Psoas muscle (tissue), 8 donors: Measurements from ENCODE around the gene PPT2. TPM values are rescaled to one million over a fixed set of nuclear protein-coding genes. Genes with fewer than 3 reads are reported as not detected.
"Not testable (repeated sequence)": the region's sequence is repeated elsewhere in the genome, so short reads cannot be mapped to it uniquely, and the experiment has no call there.

Experiments used
- ATAC-seq, 4 donors: fragments of 200-7000 bp; cut with Tn5 transposase; one replicate each; pipeline ENCODE4 v1.9.1; 2020; ENCODE audit warnings: moderate library complexity in 3 of 4, mild to moderate bottlenecking in 2 of 4
- DNase-seq, 2 donors: peaks; one replicate each; pipeline ENCODE4 v3.0.0-alpha.2; 2020
- H3K27ac ChIP-seq: fragments of 200-600 bp; one replicate; pipeline ENCODE4 v1.8.0; 2022
- H3K27me3 ChIP-seq, 3 donors: fragments of 200-600 bp in 1 of 3; one replicate each; pipeline versions ENCODE4 v1.6.1 to v1.8.0; 2013 to 2022; ENCODE audit warnings: low read length in 2 of 3, mild to moderate bottlenecking in 2 of 3, moderate library complexity in 1 of 3; ENCODE audit not compliant: insufficient read depth in 3 of 3
- H3K36me3 ChIP-seq, 2 donors: fragments of 200-600 bp in 1 of 2; one replicate each; pipeline versions ENCODE4 v1.6.1 to v1.8.0; 2013 to 2022; ENCODE audit warnings: low read depth in 1 of 2, mild to moderate bottlenecking in 1 of 2, moderate library complexity in 1 of 2; ENCODE audit not compliant: insufficient read depth in 1 of 2
- H3K4me1 ChIP-seq: fragments of 200-600 bp; one replicate; pipeline ENCODE4 v1.8.0; 2022
- H3K4me3 ChIP-seq: fragments of 200-600 bp; one replicate; pipeline ENCODE4 v1.8.0; 2022; ENCODE audit warnings: mild to moderate bottlenecking
- H3K9me3 ChIP-seq: fragments of 200-600 bp; one replicate; pipeline ENCODE4 v1.8.0; 2022
- CTCF ChIP-seq: fragments of 200-600 bp; IDR thresholded peaks from one replicate; pipeline ENCODE4 v1.8.0; 2022; ENCODE audit warnings: antibody characterized with exemption
- WGBS, 3 donors: extraction: QIAGEN DNeasy Blood & Tissue Kit; methylation state at CpG; one replicate each; pipeline versions ENCODE4 v1.1.6 to v1.1.7; 2013; 5-methylcytosine and 5-hydroxymethylcytosine counted together
- intact Hi-C, 2 donors: fragments of 100-400 bp; cut with DNase I; formaldehyde crosslinking; loops; one replicate each; pipeline versions ENCODE4 v1.11.0 to v1.14.2; 2022
- polyA plus RNA-seq, 3 donors: library from polyadenylated mRNA; stranded (reverse); fragments of 200-250 nt; gene quantifications; one replicate each; pipeline ENCODE4 v1.2.3, GENCODE V29; 2013
- total RNA-seq, 4 donors: library from RNA; stranded (reverse); fragmentation: NEBNext Ultra II Directional in 2 of 4; extraction: Animal tissue kit (Norgen Biotek cat#: 25700) in 2 of 4; gene quantifications; one replicate each; pipeline versions ENCODE4 v1.2.1 to v1.2.4, GENCODE V29; 2021 to 2023
- donor health status: healthy with polysubstance abuse.
- donor health status: DM: no; HTN: no; CAD: no; lungs with moderate emphysema.
- donor health status: Bipolar disorder and iron deficiency.
- donor health status: healthy.
- donor health status: DM: yes; HTN: yes; CAD: no.
- donor health status: DM: no; HTN: no; CAD: no.
- donor health status: DM: no; HTN: no; CAD: no.
- donor health status: DM: yes; HTN: yes; CAD: no.

The PPT2 gene
- total and polyA plus RNA-seq, 7 donors, result 11.3 to 28.3 (median 14.8) TPM

DNA sequence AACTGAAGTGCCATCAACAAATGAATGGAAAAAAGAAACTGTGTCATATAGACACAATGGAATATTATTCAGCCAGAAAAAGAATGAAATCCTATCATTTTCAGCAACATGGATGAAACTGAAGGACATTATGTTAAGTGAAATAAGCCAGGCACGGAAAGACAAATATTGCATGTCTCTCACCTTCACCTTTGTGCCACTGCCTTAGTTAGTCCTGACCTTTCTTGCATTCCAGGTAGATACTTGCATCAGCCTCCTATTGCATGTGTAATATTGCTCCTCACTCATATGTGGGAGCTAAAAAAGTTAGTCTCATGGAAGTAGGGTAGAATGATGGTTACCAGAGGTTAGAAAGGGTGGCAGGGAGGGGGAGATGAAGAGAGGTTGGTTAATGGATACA, 55.1 kb downstream of the PPT2 start:
- Histone ChIP-seq H3K36me3 (peaks cover 0 to 4% of the 10 kb centered on the region in 2 donors), H3K4me1 (no peaks in the 10 kb centered on the region), H3K27me3 (no peaks in the 10 kb centered on the region), H3K27ac (no peak overlapping the region), H3K9me3 (no peaks in the 10 kb centered on the region), H3K4me3 (no peak overlapping the region)
- 70 to 80% (median 74%) methylated on average over 1 of the region's 1 CpG for WGBS, 3 donors
- DNase-seq (no peak), ATAC-seq (no peak)
- intact Hi-C loops, result no loop called here
- no peak for TF ChIP-seq CTCF

DNA sequence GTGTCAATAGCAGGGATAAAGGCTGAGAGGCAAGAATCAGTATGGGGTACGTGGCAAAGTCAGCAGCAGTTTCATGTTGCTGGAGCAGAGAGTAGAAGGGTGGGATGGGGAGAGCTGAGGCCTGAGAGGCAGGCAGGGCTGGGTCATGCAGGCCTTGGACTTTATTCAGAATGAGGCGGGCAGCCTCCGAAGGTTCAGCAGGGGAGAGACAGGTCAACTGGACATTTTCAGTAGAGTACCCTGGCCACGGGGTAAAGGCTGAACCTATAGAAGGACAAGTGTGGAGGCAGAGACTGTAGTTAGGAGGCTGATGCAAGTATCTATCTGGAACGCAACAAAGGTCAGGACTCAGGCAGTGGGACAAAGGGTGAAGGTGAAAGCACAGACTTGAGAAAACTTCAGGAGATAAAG, 56.3 kb downstream of the PPT2 start:
- Histone ChIP-seq H3K27ac (no peak overlapping the region), H3K36me3 (peaks cover 0 to 4% of the 10 kb centered on the region in 2 donors), H3K4me1 (no peaks in the 10 kb centered on the region), H3K4me3 (no peak overlapping the region), H3K27me3 (no peaks in the 10 kb centered on the region), H3K9me3 (no peaks in the 10 kb centered on the region)
- DNase-seq (no peak), ATAC-seq (no peak)
- intact Hi-C loops, result no loop called here
- TF ChIP-seq CTCF, result no peak
- WGBS, 3 donors, result 75 to 89% (median 83%) methylated on average over 5 of the region's 5 CpGs

- intact Hi-C loops, H3K36me3 ChIP-seq, H3K9me3 ChIP-seq, ATAC-seq, DNase-seq, H3K27me3 ChIP-seq, H3K4me1 ChIP-seq, H3K4me3 ChIP-seq, H3K27ac ChIP-seq: not testable (repeated sequence)
- WGBS, 3 donors, result 76 to 83% (median 80%) methylated on average over 4 of the region's 4 CpGs
Observed at GRCh38 chr6:32211432-32211831, 57.5 kb downstream of the PPT2 start.

DNA sequence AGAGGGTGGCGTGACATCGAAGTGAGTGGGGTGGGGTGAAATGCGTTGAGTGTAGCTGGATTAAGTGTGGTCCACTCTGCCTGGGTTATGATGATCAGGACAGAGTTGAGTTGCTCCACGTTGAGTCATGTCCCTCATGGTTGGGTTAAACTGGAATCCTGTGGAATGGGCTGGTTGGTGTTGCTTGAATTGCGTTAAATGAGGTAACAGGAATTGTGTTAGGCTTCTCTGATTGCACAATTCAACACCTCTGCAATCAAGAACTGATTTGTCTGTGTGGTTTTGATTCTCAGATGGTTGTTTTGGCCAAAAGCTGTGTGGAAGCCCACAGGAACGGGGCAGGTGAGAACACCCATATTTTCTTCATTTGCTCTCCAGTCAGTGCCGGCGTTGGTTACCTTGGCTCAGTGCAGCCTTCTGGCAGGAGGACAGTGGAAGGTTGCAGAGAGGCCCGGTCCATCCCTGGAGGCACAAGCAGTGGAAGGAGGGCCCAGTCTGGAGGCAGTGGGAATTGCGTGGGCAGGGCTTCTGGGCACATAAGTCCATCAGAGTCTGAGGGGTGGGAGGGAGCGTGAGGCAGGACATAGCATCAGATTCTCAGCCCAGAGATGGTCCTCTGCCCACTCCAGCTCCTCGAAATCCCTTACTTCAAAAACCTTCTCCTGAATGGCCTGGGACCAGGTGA, 58.3 kb downstream of the PPT2 start:
- no peak for TF ChIP-seq CTCF
- Histone ChIP-seq H3K27ac (no peak overlapping the region), H3K4me1 (no peaks in the 10 kb centered on the region), H3K9me3 (no peaks in the 10 kb centered on the region), H3K4me3 (no peak overlapping the region), H3K36me3 (peaks cover 0 to 4% of the 10 kb centered on the region in 2 donors), H3K27me3 (no peaks in the 10 kb centered on the region)
- intact Hi-C loops, result no loop called here
- WGBS, 3 donors, result 68 to 72% (median 72%) methylated on average over 12 of the region's 12 CpGs
- no peak for ATAC-seq
- no peak for DNase-seq

Other genes starting within 250 kb of the PPT2 start
- gene C2, start 226.4 kb upstream of the PPT2 start, total RNA-seq, result 1 to 10 TPM; 1.5 to 5.5 (median 3.5) TPM
- 1 to 10 TPM in 1 of 3 donors, under 1 TPM in 2; 0.77 to 1.2 (median 0.99) TPM for gene C2, start 226.4 kb upstream of the PPT2 start, polyA plus RNA-seq
- gene CFB, start 208.0 kb upstream of the PPT2 start, total RNA-seq, result 1 to 10 TPM; 2.5 to 5.8 (median 3.4) TPM
- gene CFB, start 208.0 kb upstream of the PPT2 start, polyA plus RNA-seq, result 1 to 10 TPM; 1.6 to 2.3 (median 1.8) TPM
- 10 to 100 TPM; 47.2 to 52.3 (median 48.7) TPM for gene NELFE, start 195.2 kb upstream of the PPT2 start, total RNA-seq
- 10 to 100 TPM; 44.3 to 86.9 (median 85.4) TPM for gene NELFE, start 195.2 kb upstream of the PPT2 start, polyA plus RNA-seq
- 10 to 100 TPM; 27.9 to 31.0 (median 29.2) TPM for gene SKIC2, start 195.0 kb upstream of the PPT2 start, total RNA-seq
- gene SKIC2, start 195.0 kb upstream of the PPT2 start, polyA plus RNA-seq, result 10 to 100 TPM; 26.9 to 36.6 (median 31.8) TPM
- gene DXO, start 182.0 kb upstream of the PPT2 start, total RNA-seq, result 10 to 100 TPM in 2 of 4 donors, 1 to 10 TPM in 2; 7.4 to 12.9 (median 9.9) TPM
- gene DXO, start 182.0 kb upstream of the PPT2 start, polyA plus RNA-seq, result 10 to 100 TPM in 1 of 3 donors, 1 to 10 TPM in 2; 8.0 to 20.6 (median 9.2) TPM
- gene C4A, start 172.1 kb upstream of the PPT2 start, total RNA-seq, result 10 to 100 TPM in 3 of 4 donors, 1 to 10 TPM in 1; 5.6 to 13.2 (median 10.9) TPM
- gene C4A, start 172.1 kb upstream of the PPT2 start, polyA plus RNA-seq, result 1 to 10 TPM; 3.0 to 3.2 (median 3.1) TPM
- 10 to 100 TPM in 1 of 4 donors, 1 to 10 TPM in 3; 5.6 to 12.6 (median 9.4) TPM for gene C4B, start 139.3 kb upstream of the PPT2 start, total RNA-seq
- gene C4B, start 139.3 kb upstream of the PPT2 start, polyA plus RNA-seq, result 1 to 10 TPM; 2.6 to 3.3 (median 2.7) TPM
- gene CYP21A2, start 115.7 kb upstream of the PPT2 start, total RNA-seq, result 1 to 10 TPM in 1 of 4 donors, under 1 TPM in 1, not detected in 2; 0.19 to 9.9 TPM
- gene CYP21A2, start 115.7 kb upstream of the PPT2 start, polyA plus RNA-seq, result under 1 TPM in 2 of 3 donors, not detected in 1; 0.05 to 0.10 TPM
- gene TNXB, start 44.8 kb upstream of the PPT2 start, total RNA-seq, result 10 to 100 TPM; 14.5 to 26.1 (median 23.9) TPM
- gene TNXB, start 44.8 kb upstream of the PPT2 start, polyA plus RNA-seq, result 10 to 100 TPM in 1 of 3 donors, 1 to 10 TPM in 2; 7.0 to 13.6 (median 9.1) TPM
- gene ATF6B, start 25.9 kb upstream of the PPT2 start, total RNA-seq, result 10 to 100 TPM; 17.2 to 23.8 (median 19.9) TPM
- 10 to 100 TPM; 13.0 to 35.2 (median 15.1) TPM for gene ATF6B, start 25.9 kb upstream of the PPT2 start, polyA plus RNA-seq
- gene FKBPL, start 23.9 kb upstream of the PPT2 start, total RNA-seq, result 1 to 10 TPM; 2.1 to 4.3 (median 4.1) TPM
- gene FKBPL, start 23.9 kb upstream of the PPT2 start, polyA plus RNA-seq, result 10 to 100 TPM in 1 of 3 donors, 1 to 10 TPM in 2; 8.2 to 12.2 (median 9.9) TPM
- under 1 TPM; 0.08 to 0.51 (median 0.16) TPM for gene PRRT1, start 2.2 kb upstream of the PPT2 start, total RNA-seq
- under 1 TPM; 0.22 to 0.28 (median 0.26) TPM for gene PRRT1, start 2.2 kb upstream of the PPT2 start, polyA plus RNA-seq
- 1 to 10 TPM; 2.0 to 7.0 (median 3.7) TPM for gene EGFL8, start 10.5 kb downstream of the PPT2 start, total RNA-seq
- gene EGFL8, start 10.5 kb downstream of the PPT2 start, polyA plus RNA-seq, result 1 to 10 TPM; 2.1 to 4.0 (median 3.6) TPM
- 10 to 100 TPM; 36.8 to 59.8 (median 47.7) TPM for gene AGPAT1, start 21.9 kb downstream of the PPT2 start, total RNA-seq
- gene AGPAT1, start 21.9 kb downstream of the PPT2 start, polyA plus RNA-seq, result 10 to 100 TPM; 35.0 to 77.8 (median 38.0) TPM
- gene RNF5, start 24.3 kb downstream of the PPT2 start, total RNA-seq, result 10 to 100 TPM; 52.0 to 91.1 (median 57.0) TPM
- gene RNF5, start 24.3 kb downstream of the PPT2 start, polyA plus RNA-seq, result 100 to 1,000 TPM; 110 to 122 (median 113) TPM
- 1 to 10 TPM in 3 of 4 donors, under 1 TPM in 1; 0.85 to 2.0 (median 1.4) TPM for gene AGER, start 30.1 kb downstream of the PPT2 start, total RNA-seq
- 1 to 10 TPM in 1 of 3 donors, under 1 TPM in 2; 0.79 to 1.7 (median 0.91) TPM for gene AGER, start 30.1 kb downstream of the PPT2 start, polyA plus RNA-seq
- gene PBX2, start 36.1 kb downstream of the PPT2 start, total RNA-seq, result 10 to 100 TPM; 36.1 to 46.7 (median 37.5) TPM
- 10 to 100 TPM; 20.4 to 27.4 (median 22.1) TPM for gene PBX2, start 36.1 kb downstream of the PPT2 start, polyA plus RNA-seq
- gene GPSM3, start 38.5 kb downstream of the PPT2 start, total RNA-seq, result 1 to 10 TPM; 1.7 to 5.1 (median 3.5) TPM
- 1 to 10 TPM; 1.5 to 2.7 (median 2.6) TPM for gene GPSM3, start 38.5 kb downstream of the PPT2 start, polyA plus RNA-seq
- 10 to 100 TPM; 11.3 to 16.6 (median 13.7) TPM for gene NOTCH4, start 69.9 kb downstream of the PPT2 start, total RNA-seq
- gene NOTCH4, start 69.9 kb downstream of the PPT2 start, polyA plus RNA-seq, result 10 to 100 TPM in 2 of 3 donors, 1 to 10 TPM in 1; 9.7 to 19.5 (median 10.4) TPM
- not detected for gene TSBP1, start 217.8 kb downstream of the PPT2 start, total RNA-seq
- not detected for gene TSBP1, start 217.8 kb downstream of the PPT2 start, polyA plus RNA-seq